HT-29 (cell line): Measurements from ENCODE around the gene CDH6. TPM values are rescaled to one million over a fixed set of nuclear protein-coding genes. Genes with fewer than 3 reads are reported as not detected.

Source experiments
- DNase-seq: peaks from one replicate; pipeline ENCODE4 v3.0.0-alpha.2; 2015; ENCODE audit warnings: low spot score
- total RNA-seq: library from RNA; depleted of rRNA; stranded (reverse); fragments of >200 nt; shearing (Covaris generic); gene quantifications from 2 replicates; pipeline ENCODE4 v1.2.3, GENCODE V29; 2014

Gene CDH6
- total RNA-seq, 1 experiment from 2014 or later = not detected

DNA sequence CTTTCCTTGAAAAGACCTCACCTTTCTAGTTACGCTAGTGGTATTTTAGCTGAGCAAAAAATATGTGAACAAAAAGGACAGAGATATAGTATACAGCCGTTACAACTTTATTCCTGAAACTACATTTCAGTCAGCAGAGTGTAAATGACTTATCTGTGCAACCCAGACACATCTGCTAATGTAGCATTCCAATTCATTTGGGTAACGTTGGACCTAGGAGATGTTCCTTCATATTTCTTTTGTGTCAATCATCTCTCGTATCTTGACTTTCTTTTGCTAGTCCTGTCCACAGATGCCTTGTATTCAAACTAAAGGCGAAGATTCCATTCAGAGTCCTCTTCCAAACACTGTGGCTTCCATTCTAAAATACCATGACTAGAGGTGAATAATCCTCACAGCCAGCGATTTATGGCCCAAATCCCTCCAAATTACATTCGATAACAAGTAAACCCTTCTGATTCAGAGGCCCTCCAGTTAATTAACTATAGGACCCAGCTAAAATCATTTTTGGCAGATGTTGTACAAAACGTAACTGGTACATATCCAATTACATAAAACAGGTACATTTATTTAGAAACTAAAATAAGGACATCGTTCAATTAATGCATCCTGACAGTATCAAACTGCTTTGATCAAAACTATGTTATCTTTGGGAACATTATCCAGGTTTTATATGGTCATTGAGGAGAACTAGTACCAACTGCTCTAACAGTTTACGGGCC is 182.7 kb downstream of the CDH6 start:
- no peak for DNase-seq

DNA sequence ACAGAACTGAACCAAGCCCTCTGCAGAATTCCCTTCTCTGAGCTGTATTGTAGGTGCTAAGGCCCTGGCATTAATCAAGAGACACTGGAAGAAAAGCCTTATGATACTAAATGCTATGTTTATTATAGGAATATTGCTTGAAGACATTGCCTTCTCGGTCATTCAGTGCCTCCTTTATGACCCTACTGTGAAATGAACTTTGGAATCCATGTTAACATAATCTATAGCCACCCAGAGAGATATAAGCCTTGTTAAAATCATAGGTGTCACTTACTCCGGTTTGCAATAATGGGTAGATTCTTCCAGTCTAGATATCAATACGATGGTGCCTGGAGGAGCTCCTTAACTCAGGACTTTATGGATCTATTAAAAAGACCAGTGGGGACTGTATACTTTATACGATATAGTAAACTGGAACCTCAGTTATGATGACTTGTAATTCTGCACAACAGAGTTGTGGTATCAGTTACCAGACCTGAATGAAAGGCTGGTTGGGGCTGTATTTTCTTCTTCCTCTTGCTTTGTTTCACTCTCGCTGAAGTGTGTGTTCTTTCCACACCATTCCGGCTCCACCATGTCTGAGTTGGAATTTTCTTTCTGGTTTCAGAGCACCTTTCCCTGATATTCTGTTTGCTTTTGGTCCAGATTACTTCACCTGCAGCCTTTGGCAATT is 183.9 kb downstream of the CDH6 start:
- DNase-seq = no peak

DNA sequence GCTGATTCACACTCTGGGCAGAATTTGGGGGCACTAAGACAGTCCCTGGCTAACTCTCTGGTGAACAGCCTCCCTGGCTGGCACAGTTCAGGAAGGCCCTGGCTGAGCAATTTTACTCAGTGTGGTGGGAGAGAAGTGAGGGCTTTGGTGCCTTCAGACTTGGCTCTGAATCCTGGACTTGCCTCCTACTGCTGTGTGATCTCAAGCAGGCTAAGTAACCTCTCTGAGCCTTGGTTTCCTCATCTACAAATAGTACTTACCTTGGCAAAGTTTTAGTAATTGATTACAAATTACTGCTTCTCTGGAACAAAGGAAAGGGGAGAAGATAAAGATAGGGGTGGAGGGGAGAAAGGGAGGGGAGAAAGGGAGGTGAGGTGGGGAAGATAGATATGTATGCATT is 184.7 kb downstream of the CDH6 start:
- DNase-seq = no peak
